HG03066 (cell line): ENCODE measurements around the gene ARTN.

Source experiments
- ATAC-seq: cut with Tn5 transposase; IDR thresholded peaks from one replicate; pipeline ENCODE4 v1.9.1; 2021; ENCODE audit warnings: low read depth; ENCODE audit not compliant: unreplicated experiment

The ARTN gene

GRCh38 chr1:43921022-43921421 is 12.6 kb upstream of the ARTN start:
- no peak for ATAC-seq

- no peak for ATAC-seq
Measured at GRCh38 chr1:43924516-43924915, 9.1 kb upstream of the ARTN start.

GRCh38 chr1:43925846-43926245 is 7.8 kb upstream of the ARTN start:
- ATAC-seq: no peak

GRCh38 chr1:43930168-43930948 is 3.2 kb upstream of the ARTN start:
- ATAC-seq: no peak

GRCh38 chr1:43930949-43931275 is 2.7 kb upstream of the ARTN start:
- no peak for ATAC-seq

- no peak for ATAC-seq
Measured at GRCh38 chr1:43931711-43932660, 1.6 kb upstream of the ARTN start.

- no peak for ATAC-seq
Measured at GRCh38 chr1:43932786-43933385, 715 bp upstream of the ARTN start.

GRCh38 chr1:43934101-43934985 is 742 bp downstream of the ARTN start:
- no peak for ATAC-seq

- no peak for ATAC-seq
Measured at GRCh38 chr1:43934986-43935324, 1.4 kb downstream of the ARTN start.

GRCh38 chr1:43935711-43936427 is 2.3 kb downstream of the ARTN start:
- ATAC-seq: no peak

- no peak for ATAC-seq
Measured at GRCh38 chr1:43936431-43937151, 3.0 kb downstream of the ARTN start.

- ATAC-seq: no peak
Measured at GRCh38 chr1:43937179-43937865, 3.7 kb downstream of the ARTN start.

- ATAC-seq: no peak
Measured at GRCh38 chr1:43938383-43938782, 4.8 kb downstream of the ARTN start.

GRCh38 chr1:43938892-43939587 is 5.4 kb downstream of the ARTN start:
- no peak for ATAC-seq

GRCh38 chr1:43942411-43942810 is 8.8 kb downstream of the ARTN start:
- ATAC-seq: no peak

- no peak for ATAC-seq
Measured at GRCh38 chr1:43944860-43945259, 11.3 kb downstream of the ARTN start.

- ATAC-seq: no peak
Measured at GRCh38 chr1:43945674-43946235, 12.2 kb downstream of the ARTN start.
